ENCODE data around the gene LRRFIP1. TPM values are rescaled to one million over a fixed set of nuclear protein-coding genes. Genes with fewer than 3 reads are reported as not detected.

Gene LRRFIP1
- total and polyA plus RNA-seq, 2 of the 13 experiments (the other 11 are each of a cell fraction or from before 2014, with no cell fraction given): 15.9 to 40.5 TPM

DNA sequence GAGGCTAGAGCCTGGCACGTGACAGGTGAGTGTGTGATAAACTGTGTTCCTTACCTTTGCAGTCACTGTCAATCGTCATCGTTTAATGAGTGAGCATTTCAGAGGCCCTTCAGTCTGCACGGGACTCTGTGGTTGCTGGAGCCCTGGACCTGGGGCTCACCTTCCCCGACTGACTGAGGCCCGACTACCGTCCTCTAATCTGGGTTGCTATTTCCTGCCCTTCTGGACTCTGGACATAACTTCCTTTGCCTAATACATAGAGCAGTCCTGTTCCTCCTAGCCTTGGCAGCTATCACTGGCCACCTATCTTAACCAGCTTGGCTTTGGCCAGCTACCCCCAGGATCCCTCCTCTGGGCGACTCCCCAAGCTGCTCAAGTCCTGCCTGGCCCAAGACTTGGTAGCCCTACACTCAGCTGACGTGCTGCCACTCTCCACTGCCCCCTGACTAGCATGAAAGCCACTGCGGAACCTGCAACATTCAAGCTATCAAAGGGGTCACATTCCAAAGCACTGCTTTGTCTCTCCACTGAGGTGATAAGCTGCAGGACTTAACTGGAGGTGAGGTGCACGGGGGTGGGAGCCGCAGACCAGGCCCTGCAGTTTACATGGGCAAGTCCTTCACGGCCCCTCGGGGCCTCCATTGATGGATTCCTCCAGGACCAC is 25.8 kb upstream of the LRRFIP1 start (continued):
- TF ChIP-seq, protein P1, sequence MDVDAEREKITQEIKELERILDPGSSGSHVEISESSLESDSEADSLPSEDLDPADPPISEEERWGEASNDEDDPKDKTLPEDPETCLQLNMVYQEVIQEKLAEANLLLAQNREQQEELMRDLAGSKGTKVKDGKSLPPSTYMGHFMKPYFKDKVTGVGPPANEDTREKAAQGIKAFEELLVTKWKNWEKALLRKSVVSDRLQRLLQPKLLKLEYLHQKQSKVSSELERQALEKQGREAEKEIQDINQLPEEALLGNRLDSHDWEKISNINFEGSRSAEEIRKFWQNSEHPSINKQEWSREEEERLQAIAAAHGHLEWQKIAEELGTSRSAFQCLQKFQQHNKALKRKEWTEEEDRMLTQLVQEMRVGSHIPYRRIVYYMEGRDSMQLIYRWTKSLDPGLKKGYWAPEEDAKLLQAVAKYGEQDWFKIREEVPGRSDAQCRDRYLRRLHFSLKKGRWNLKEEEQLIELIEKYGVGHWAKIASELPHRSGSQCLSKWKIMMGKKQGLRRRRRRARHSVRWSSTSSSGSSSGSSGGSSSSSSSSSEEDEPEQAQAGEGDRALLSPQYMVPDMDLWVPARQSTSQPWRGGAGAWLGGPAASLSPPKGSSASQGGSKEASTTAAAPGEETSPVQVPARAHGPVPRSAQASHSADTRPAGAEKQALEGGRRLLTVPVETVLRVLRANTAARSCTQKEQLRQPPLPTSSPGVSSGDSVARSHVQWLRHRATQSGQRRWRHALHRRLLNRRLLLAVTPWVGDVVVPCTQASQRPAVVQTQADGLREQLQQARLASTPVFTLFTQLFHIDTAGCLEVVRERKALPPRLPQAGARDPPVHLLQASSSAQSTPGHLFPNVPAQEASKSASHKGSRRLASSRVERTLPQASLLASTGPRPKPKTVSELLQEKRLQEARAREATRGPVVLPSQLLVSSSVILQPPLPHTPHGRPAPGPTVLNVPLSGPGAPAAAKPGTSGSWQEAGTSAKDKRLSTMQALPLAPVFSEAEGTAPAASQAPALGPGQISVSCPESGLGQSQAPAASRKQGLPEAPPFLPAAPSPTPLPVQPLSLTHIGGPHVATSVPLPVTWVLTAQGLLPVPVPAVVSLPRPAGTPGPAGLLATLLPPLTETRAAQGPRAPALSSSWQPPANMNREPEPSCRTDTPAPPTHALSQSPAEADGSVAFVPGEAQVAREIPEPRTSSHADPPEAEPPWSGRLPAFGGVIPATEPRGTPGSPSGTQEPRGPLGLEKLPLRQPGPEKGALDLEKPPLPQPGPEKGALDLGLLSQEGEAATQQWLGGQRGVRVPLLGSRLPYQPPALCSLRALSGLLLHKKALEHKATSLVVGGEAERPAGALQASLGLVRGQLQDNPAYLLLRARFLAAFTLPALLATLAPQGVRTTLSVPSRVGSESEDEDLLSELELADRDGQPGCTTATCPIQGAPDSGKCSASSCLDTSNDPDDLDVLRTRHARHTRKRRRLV (CRISPR knock-in tag; IDR thresholded peaks at IDR 0.05): peak; percentile 76; the same call in 1 of the 2 replicates
- peak; percentile 67; the same call in 1 of the 2 replicates for TF ChIP-seq KDM6A (CRISPR knock-in tag; IDR thresholded peaks at IDR 0.05; ENCODE audit: low read depth)
- TF ChIP-seq NPAS2 (CRISPR knock-in tag; IDR thresholded peaks at IDR 0.05; ENCODE audit: borderline replicate concordance): peak; percentile 68; the same call in 1 of the 2 replicates
- no peak for TF ChIP-seq SYNCRIP (IDR thresholded peaks at IDR 0.05; ENCODE audit: insufficient read depth, low read depth, low read length)
- TF ChIP-seq, protein P2, sequence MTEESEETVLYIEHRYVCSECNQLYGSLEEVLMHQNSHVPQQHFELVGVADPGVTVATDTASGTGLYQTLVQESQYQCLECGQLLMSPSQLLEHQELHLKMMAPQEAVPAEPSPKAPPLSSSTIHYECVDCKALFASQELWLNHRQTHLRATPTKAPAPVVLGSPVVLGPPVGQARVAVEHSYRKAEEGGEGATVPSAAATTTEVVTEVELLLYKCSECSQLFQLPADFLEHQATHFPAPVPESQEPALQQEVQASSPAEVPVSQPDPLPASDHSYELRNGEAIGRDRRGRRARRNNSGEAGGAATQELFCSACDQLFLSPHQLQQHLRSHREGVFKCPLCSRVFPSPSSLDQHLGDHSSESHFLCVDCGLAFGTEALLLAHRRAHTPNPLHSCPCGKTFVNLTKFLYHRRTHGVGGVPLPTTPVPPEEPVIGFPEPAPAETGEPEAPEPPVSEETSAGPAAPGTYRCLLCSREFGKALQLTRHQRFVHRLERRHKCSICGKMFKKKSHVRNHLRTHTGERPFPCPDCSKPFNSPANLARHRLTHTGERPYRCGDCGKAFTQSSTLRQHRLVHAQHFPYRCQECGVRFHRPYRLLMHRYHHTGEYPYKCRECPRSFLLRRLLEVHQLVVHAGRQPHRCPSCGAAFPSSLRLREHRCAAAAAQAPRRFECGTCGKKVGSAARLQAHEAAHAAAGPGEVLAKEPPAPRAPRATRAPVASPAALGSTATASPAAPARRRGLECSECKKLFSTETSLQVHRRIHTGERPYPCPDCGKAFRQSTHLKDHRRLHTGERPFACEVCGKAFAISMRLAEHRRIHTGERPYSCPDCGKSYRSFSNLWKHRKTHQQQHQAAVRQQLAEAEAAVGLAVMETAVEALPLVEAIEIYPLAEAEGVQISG (CRISPR knock-in tag; IDR thresholded peaks at IDR 0.05): peak; percentile 77
- TF ChIP-seq, protein P3, sequence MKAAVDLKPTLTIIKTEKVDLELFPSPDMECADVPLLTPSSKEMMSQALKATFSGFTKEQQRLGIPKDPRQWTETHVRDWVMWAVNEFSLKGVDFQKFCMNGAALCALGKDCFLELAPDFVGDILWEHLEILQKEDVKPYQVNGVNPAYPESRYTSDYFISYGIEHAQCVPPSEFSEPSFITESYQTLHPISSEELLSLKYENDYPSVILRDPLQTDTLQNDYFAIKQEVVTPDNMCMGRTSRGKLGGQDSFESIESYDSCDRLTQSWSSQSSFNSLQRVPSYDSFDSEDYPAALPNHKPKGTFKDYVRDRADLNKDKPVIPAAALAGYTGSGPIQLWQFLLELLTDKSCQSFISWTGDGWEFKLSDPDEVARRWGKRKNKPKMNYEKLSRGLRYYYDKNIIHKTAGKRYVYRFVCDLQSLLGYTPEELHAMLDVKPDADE (CRISPR knock-in tag; IDR thresholded peaks at IDR 0.05): no peak
- TF ChIP-seq NR3C1 (CRISPR knock-in tag; IDR thresholded peaks at IDR 0.05): no peak
- peak; percentile 63; the same call in 1 of the 2 replicates for TF ChIP-seq ZNF761 (CRISPR knock-in tag; conservative IDR thresholded peaks at IDR 0.05)
- peak; percentile 81 for TF ChIP-seq DPF2 (CRISPR knock-in tag; IDR thresholded peaks at IDR 0.05; ENCODE audit: borderline replicate concordance, low read depth)
- TF ChIP-seq ZMYM2 (CRISPR knock-in tag; IDR thresholded peaks at IDR 0.05): no peak; the same call in 1 of the 2 replicates
- TF ChIP-seq POGK (CRISPR knock-in tag; conservative IDR thresholded peaks at IDR 0.05): no peak; the same call in 1 of the 2 replicates
- TF ChIP-seq ZNF619 (CRISPR knock-in tag; IDR thresholded peaks at IDR 0.05): peak; percentile 72; the same call in 1 of the 2 replicates
- TF ChIP-seq JDP2 (CRISPR knock-in tag; IDR thresholded peaks at IDR 0.05; ENCODE audit: borderline replicate concordance): no peak; the same call in 1 of the 2 replicates
- TF ChIP-seq YY1 (IDR thresholded peaks at IDR 0.05; ENCODE audit: insufficient read depth, insufficient replicate concordance, low read depth, low read length): peak; percentile 41
- TF ChIP-seq ZNF749 (CRISPR knock-in tag; IDR thresholded peaks at IDR 0.05; ENCODE audit: borderline replicate concordance): no peak
- TF ChIP-seq, protein P4, sequence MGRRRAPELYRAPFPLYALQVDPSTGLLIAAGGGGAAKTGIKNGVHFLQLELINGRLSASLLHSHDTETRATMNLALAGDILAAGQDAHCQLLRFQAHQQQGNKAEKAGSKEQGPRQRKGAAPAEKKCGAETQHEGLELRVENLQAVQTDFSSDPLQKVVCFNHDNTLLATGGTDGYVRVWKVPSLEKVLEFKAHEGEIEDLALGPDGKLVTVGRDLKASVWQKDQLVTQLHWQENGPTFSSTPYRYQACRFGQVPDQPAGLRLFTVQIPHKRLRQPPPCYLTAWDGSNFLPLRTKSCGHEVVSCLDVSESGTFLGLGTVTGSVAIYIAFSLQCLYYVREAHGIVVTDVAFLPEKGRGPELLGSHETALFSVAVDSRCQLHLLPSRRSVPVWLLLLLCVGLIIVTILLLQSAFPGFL (CRISPR knock-in tag; IDR thresholded peaks at IDR 0.05): no peak

Measured in HepG2 (cell line).